Measurements from ENCODE around the gene ACACB.

Gene ACACB

DNA sequence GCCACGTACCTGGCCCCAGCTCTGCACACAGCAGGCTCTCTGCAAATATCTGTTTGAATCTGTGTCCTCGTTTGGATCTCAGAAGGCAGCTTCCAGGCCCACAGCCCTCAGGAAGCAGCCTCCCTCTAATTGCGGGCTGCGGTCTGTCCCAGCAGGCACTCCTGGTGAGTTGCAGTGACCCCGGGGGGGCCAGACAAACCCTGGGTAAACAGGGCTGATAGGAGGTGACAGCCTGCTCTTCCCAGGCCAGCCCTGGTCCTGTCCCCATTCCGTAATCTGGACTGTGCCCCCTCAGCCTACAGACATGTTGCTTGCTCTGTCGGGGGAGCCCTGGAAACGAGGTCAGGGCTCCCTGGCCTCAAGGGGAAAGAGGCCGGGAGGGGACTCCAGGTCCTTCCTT, 190.7 kb downstream of the ACACB start:
- Histone ChIP-seq H3K4me1 (ENCODE audit: insufficient read depth, low read length) (peaks cover 2% of the 10 kb centered on the region; the same call in 1 of the 2 replicates), H3K9ac (ENCODE audit: low read depth, low read length) (no peak overlapping the region), H3K36me3 (ENCODE audit: insufficient read depth, low read length) (no peaks in the 10 kb centered on the region), H3K9me3 (ENCODE audit: control insufficient read depth, insufficient read depth, low read length) (no peaks in the 10 kb centered on the region)

GRCh38 chr12:109308534-109309380, 192.4 kb downstream of the ACACB start, which contains the start of gene FOXN4:
Gene FOXN4 (minus strand): TSS chr12:109309284. CDS start chr12:109308321, 963 bp downstream.
- H3K9ac ChIP-seq (ENCODE audit: low read depth, low read length): peak within 1 kb of the TSS; percentile 73
- no peaks in the 10 kb centered on the region for H3K36me3 ChIP-seq (ENCODE audit: insufficient read depth, low read length)
- no peaks in the 10 kb centered on the region for H3K4me1 ChIP-seq (ENCODE audit: insufficient read depth, low read length)
- no peaks in the 10 kb centered on the region for H3K9me3 ChIP-seq (ENCODE audit: control insufficient read depth, insufficient read depth, low read length)

DNA sequence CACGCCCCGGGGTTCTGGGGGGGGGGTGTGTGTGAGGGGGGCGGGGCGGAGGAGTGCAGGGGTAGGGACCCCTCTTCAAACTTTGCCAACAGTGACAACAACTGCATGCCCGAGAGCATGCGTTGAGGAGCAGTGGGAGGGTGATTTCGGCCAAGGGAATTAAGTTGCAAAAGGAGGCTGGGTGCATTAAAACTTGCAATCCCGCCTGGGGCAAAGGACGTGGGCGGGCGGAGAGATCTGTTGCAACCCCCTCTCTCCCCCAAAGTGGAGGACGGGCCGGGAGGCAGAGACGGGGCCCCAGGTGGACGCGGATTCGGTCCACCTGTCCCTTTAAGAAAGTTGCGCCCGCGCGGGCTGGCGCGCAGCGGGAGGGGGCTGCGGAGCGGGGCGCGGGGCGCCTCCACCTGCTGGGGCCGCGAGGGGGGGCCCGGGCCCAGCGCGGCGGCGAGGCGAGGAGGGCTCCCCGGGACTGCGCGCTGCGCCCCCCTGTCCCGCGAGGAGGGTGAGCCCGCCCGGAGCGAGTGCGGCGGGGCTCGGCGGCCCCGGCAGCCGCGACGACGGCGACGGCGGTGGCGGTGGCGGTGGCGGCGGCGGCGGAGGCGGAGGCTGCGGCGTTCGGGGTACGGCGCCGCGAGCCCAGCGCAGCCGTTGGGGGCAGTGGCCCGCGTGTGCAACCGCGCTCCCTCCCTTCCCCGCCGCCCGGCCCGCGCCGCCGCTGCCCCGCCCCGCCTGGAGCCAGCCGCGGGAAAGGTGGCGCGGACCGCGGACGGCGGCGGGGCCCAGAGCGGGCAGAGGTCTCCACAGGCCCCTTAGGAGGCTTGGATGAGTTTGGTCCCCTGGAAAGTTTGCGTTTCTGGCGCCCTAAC, 193.2 kb downstream of the ACACB start:
- Histone ChIP-seq H3K9me3 (ENCODE audit: control insufficient read depth, insufficient read depth, low read length) (no peaks in the 10 kb centered on the region), H3K9ac (ENCODE audit: low read depth, low read length) (peak overlapping the region; percentile 73), H3K4me1 (ENCODE audit: insufficient read depth, low read length) (no peaks in the 10 kb centered on the region), H3K36me3 (ENCODE audit: insufficient read depth, low read length) (no peaks in the 10 kb centered on the region)

- H3K9ac ChIP-seq (ENCODE audit: low read depth, low read length): peak overlapping the region; percentile 73; the same call in 1 of the 2 replicates
These were observed 194.1 kb downstream of the ACACB start for GRCh38 chr12:109310247-109311125.

More at GRCh38 chr12:109310247-109311125, 194.1 kb downstream of the ACACB start:
- no peaks in the 10 kb centered on the region for H3K4me1 ChIP-seq (ENCODE audit: insufficient read depth, low read length)
- no peaks in the 10 kb centered on the region for H3K9me3 ChIP-seq (ENCODE audit: control insufficient read depth, insufficient read depth, low read length)
- no peaks in the 10 kb centered on the region for H3K36me3 ChIP-seq (ENCODE audit: insufficient read depth, low read length)

Data from ES-I3 (cell line).